Esophagus squamous epithelium (tissue), 5 donors: ENCODE measurements around the gene GADD45GIP1. TPM values are rescaled to one million over a fixed set of nuclear protein-coding genes. Genes with fewer than 3 reads are reported as not detected.

ENCODE experiments used
- DNase-seq: peaks from one replicate; lab custom pipeline; 2025; lab: John Stamatoyannopoulos, UW
- H3K27ac ChIP-seq, 4 donors: fragments of 200-600 bp; sonication (generic); one replicate each; pipeline ENCODE4 v1.5.1; 2016 to 2019; ENCODE audit warnings: mild to moderate bottlenecking in 1 of 4
- H3K27me3 ChIP-seq, 4 donors: fragments of 200-600 bp; sonication (generic); 1 replicate in 3 of 4; 2 replicates in 1 of 4; pipeline versions ENCODE4 v1.5.1 to v1.6.0; 2017 to 2021; ENCODE audit warnings: antibody characterized with exemption in 1 of 4
- H3K36me3 ChIP-seq, 3 donors: fragments of 200-600 bp; sonication (generic); one replicate each; pipeline ENCODE4 v1.5.1; 2016 to 2019
- H3K4me1 ChIP-seq, 3 donors: fragments of 200-600 bp; sonication (generic); one replicate each; pipeline ENCODE4 v1.5.1; 2017 to 2019
- H3K4me3 ChIP-seq, 4 donors: fragments of 200-600 bp; sonication (generic); 1 replicate in 3 of 4; 2 replicates in 1 of 4; pipeline ENCODE4 v1.5.1; 2016 to 2019; ENCODE audit warnings: mild to moderate bottlenecking in 2 of 4, moderate library complexity in 1 of 4
- H3K9me3 ChIP-seq, 3 donors: fragments of 200-600 bp; sonication (generic); one replicate each; pipeline ENCODE4 v1.5.1; 2016 to 2019
- CTCF ChIP-seq, 6 experiments: fragments of 450-650 bp in 4 of 6; fragments of 200-600 bp in 2 of 6; sonication (generic) in 2 of 6; IDR thresholded peaks; one replicate each; pipeline ENCODE4 v1.5.1; 2016 to 2019; ENCODE audit warnings: antibody characterized with exemption in 6 of 6, mild to moderate bottlenecking in 4 of 6, moderate library complexity in 4 of 6
- POLR2A ChIP-seq, 4 donors: fragments of 450-650 bp; IDR thresholded peaks; one replicate each; pipeline ENCODE4 v1.6.1; 2017; ENCODE audit warnings: antibody characterized with exemption in 4 of 4, mild to moderate bottlenecking in 4 of 4, moderate library complexity in 3 of 4
- WGBS, 2 donors: methylation state at CpG; one replicate each; pipeline ENCODE4 v1.1.5; 2018; 5-methylcytosine and 5-hydroxymethylcytosine counted together
- intact Hi-C: fragments of 100-400 bp; cut with DNase I; formaldehyde crosslinking; loops from one replicate; pipeline ENCODE4 v1.15.0; 2022
- small RNA-seq, 4 donors: library from RNA; depleted of rRNA; stranded (forward); fragments of <200 nt; gene quantifications; one replicate each; pipeline ENCODE3, GENCODE V24; 2016
- total RNA-seq, 4 donors: library from RNA; depleted of rRNA; stranded (reverse); fragments of >200 nt; gene quantifications; one replicate each; pipeline ENCODE4 v1.1.0, GENCODE V29; 2016
- donor health status: DM: yes; HTN: yes; CAD: no.

The GADD45GIP1 gene
- total RNA-seq, 4 donors from 2014 or later: 34.4 to 59.7 (median 44.9) TPM

- Histone ChIP-seq H3K4me3 (peak overlapping the region in 3 of 4 donors; percentile 29 to 54 (median 35)), H3K36me3 (no peaks in the 10 kb centered on the region), H3K27me3 (no peaks in the 10 kb centered on the region), H3K27ac (peak overlapping the region; percentile 64 to 88 (median 84)), H3K4me1 (peaks cover 21 to 32% (median 22%) of the 10 kb centered on the region in 3 donors), H3K9me3 (no peaks in the 10 kb centered on the region)
- intact Hi-C loops: no loop called here
- TF ChIP-seq CTCF (IDR thresholded peaks at IDR 0.05) (no peak), POLR2A (IDR thresholded peaks at IDR 0.05) (no peak)
- WGBS, 2 donors: 4 to 26% methylated on average over 9 to 15 of the region's 22 CpGs
- DNase-seq: no peak
These were observed 43.9 kb downstream of the GADD45GIP1 start for GRCh38 chr19:12913011-12913561.

GRCh38 chr19:12912571-12912970 is 44.5 kb downstream of the GADD45GIP1 start:
- DNase-seq: no peak
- H3K27ac ChIP-seq: peak overlapping the region; percentile 64 to 88 (median 84)
- 24 to 29% methylated on average over 4 of the region's 4 CpGs for WGBS, 2 donors
- H3K9me3 ChIP-seq: no peaks in the 10 kb centered on the region
- TF ChIP-seq CTCF (IDR thresholded peaks at IDR 0.05) (no peak), POLR2A (IDR thresholded peaks at IDR 0.05) (no peak)
- no peaks in the 10 kb centered on the region for H3K27me3 ChIP-seq
- intact Hi-C loops: no loop called here
- no peaks in the 10 kb centered on the region for H3K36me3 ChIP-seq
- peaks cover 21 to 32% (median 22%) of the 10 kb centered on the region in 3 donors for H3K4me1 ChIP-seq
- H3K4me3 ChIP-seq: peak overlapping the region in 3 of 4 donors; percentile 29 to 54 (median 35)

- no peaks in the 10 kb centered on the region for H3K36me3 ChIP-seq
These were observed 49.9 kb downstream of the GADD45GIP1 start for GRCh38 chr19:12907166-12907565.

More at GRCh38 chr19:12907166-12907565, 49.9 kb downstream of the GADD45GIP1 start:
- no peak for DNase-seq
- Histone ChIP-seq H3K27me3 (no peaks in the 10 kb centered on the region), H3K27ac (no peak overlapping the region), H3K4me3 (no peak overlapping the region), H3K9me3 (no peaks in the 10 kb centered on the region), H3K4me1 (peaks cover 1 to 6% (median 1%) of the 10 kb centered on the region in 3 donors)
- TF ChIP-seq CTCF (IDR thresholded peaks at IDR 0.05) (no peak), POLR2A (IDR thresholded peaks at IDR 0.05) (no peak)
- 76 to 91% methylated on average over 4 to 9 of the region's 9 CpGs for WGBS, 2 donors
- intact Hi-C loops: no loop called here

Small RNA genes within 50 kb of the gene (small RNA-seq; reads per million reads assigned to genes)
- gene MIR5695 (0 to 0.21 (median 0.07) reads per million in 4 donors), gene MIR6515 (0.15 to 0.95 (median 0.40) reads per million in 4 donors)

Other genes with a start within 250 kb of the GADD45GIP1 start
- gene TNPO2, start 233.3 kb downstream of the GADD45GIP1 start, total RNA-seq: 10 to 100 TPM; 25.5 to 57.8 (median 43.5) TPM
- 100 to 1,000 TPM; 258 to 302 (median 280) TPM for gene TRIR, start 222.5 kb downstream of the GADD45GIP1 start, total RNA-seq
- gene GET3, start 219.7 kb downstream of the GADD45GIP1 start, total RNA-seq: 10 to 100 TPM; 36.8 to 69.9 (median 51.2) TPM
- 1 to 10 TPM in 1 of 4 donors, under 1 TPM in 1, not detected in 2; 0.27 to 1.3 TPM for gene BEST2, start 205.4 kb downstream of the GADD45GIP1 start, total RNA-seq
- gene HOOK2, start 181.7 kb downstream of the GADD45GIP1 start, total RNA-seq: 10 to 100 TPM; 41.4 to 76.5 (median 61.6) TPM
- 100 to 1,000 TPM; 260 to 945 (median 388) TPM for gene JUNB, start 165.7 kb downstream of the GADD45GIP1 start, total RNA-seq
- 100 to 1,000 TPM; 211 to 436 (median 345) TPM for gene PRDX2, start 155.4 kb downstream of the GADD45GIP1 start, total RNA-seq
- not detected for gene THSD8, start 155.2 kb downstream of the GADD45GIP1 start, total RNA-seq
- gene RNASEH2A, start 150.6 kb downstream of the GADD45GIP1 start, total RNA-seq: 10 to 100 TPM in 3 of 4 donors, 1 to 10 TPM in 1; 7.1 to 19.2 (median 14.9) TPM
- not detected for gene RTBDN, start 122.6 kb downstream of the GADD45GIP1 start, total RNA-seq
- under 1 TPM in 1 of 4 donors, not detected in 3; 0.42 TPM for gene MAST1, start 118.7 kb downstream of the GADD45GIP1 start, total RNA-seq
- 10 to 100 TPM; 12.3 to 27.9 (median 20.4) TPM for gene DNASE2, start 75.8 kb downstream of the GADD45GIP1 start, total RNA-seq
- gene KLF1, start 70.0 kb downstream of the GADD45GIP1 start, total RNA-seq: not detected
- 10 to 100 TPM; 20.9 to 44.1 (median 34.9) TPM for gene GCDH, start 66.1 kb downstream of the GADD45GIP1 start, total RNA-seq
- gene SYCE2, start 37.9 kb downstream of the GADD45GIP1 start, total RNA-seq: 1 to 10 TPM in 1 of 4 donors, not detected in 3; 2.2 TPM
- gene FARSA, start 23.5 kb downstream of the GADD45GIP1 start, total RNA-seq: 10 to 100 TPM; 47.7 to 53.8 (median 51.0) TPM
- gene CALR, start 18.6 kb downstream of the GADD45GIP1 start, total RNA-seq: 100 to 1,000 TPM; 262 to 577 (median 513) TPM
- gene RAD23A, start 11.4 kb downstream of the GADD45GIP1 start, total RNA-seq: 10 to 100 TPM; 67.7 to 87.4 (median 82.4) TPM
- not detected for gene DAND5, start 12.4 kb upstream of the GADD45GIP1 start, total RNA-seq
- 10 to 100 TPM; 32.3 to 81.2 (median 51.6) TPM for gene NFIX, start 38.3 kb upstream of the GADD45GIP1 start, total RNA-seq
- 10 to 100 TPM in 1 of 4 donors, 1 to 10 TPM in 3; 2.1 to 13.0 (median 3.9) TPM for gene LYL1, start 145.6 kb upstream of the GADD45GIP1 start, total RNA-seq
- 10 to 100 TPM; 19.4 to 42.5 (median 29.0) TPM for gene TRMT1, start 159.5 kb upstream of the GADD45GIP1 start, total RNA-seq
- gene NACC1, start 161.0 kb upstream of the GADD45GIP1 start, total RNA-seq: 10 to 100 TPM; 26.7 to 45.5 (median 37.1) TPM
- gene STX10, start 193.2 kb upstream of the GADD45GIP1 start, total RNA-seq: 10 to 100 TPM; 50.3 to 80.4 (median 69.3) TPM
- gene IER2, start 193.2 kb upstream of the GADD45GIP1 start, total RNA-seq: 100 to 1,000 TPM in 1 of 4 donors, 10 to 100 TPM in 3; 46.5 to 118 (median 76.9) TPM